Heart right ventricle (tissue), 16 donors: ENCODE measurements around the gene RFTN2. TPM values are rescaled to one million over a fixed set of nuclear protein-coding genes. Genes with fewer than 3 reads are reported as not detected.

Source experiments
- ATAC-seq, 8 donors: fragments of 200-7000 bp; cut with Tn5 transposase; one replicate each; pipeline ENCODE4 v1.9.1; 2020; ENCODE audit warnings: mild to moderate bottlenecking in 8 of 8, moderate library complexity in 8 of 8, moderate number of reproducible peaks in 1 of 8
- DNase-seq, 2 donors: peaks; one replicate each; pipeline ENCODE4 v3.0.0-alpha.2; 2020
- H3K27ac ChIP-seq, 10 donors: fragments of 200-600 bp; sonication (generic) in 2 of 10; one replicate each; pipeline versions ENCODE4 v1.5.0 to v1.8.0; 2020 to 2022; ENCODE audit warnings: mild to moderate bottlenecking in 3 of 10
- H3K27me3 ChIP-seq, 7 donors: fragments of 200-600 bp; one replicate each; pipeline ENCODE4 v1.8.0; 2021 to 2022; ENCODE audit warnings: mild to moderate bottlenecking in 2 of 7
- H3K36me3 ChIP-seq, 9 donors: fragments of 200-600 bp; sonication (generic) in 1 of 9; one replicate each; pipeline versions ENCODE4 v1.5.0 to v1.8.0; 2020 to 2022; ENCODE audit warnings: mild to moderate bottlenecking in 2 of 9
- H3K4me1 ChIP-seq, 9 donors: fragments of 200-600 bp; sonication (generic) in 1 of 9; one replicate each; pipeline versions ENCODE4 v1.5.0 to v1.8.0; 2020 to 2022; ENCODE audit warnings: mild to moderate bottlenecking in 4 of 9
- H3K4me3 ChIP-seq, 10 donors: fragments of 200-600 bp; sonication (generic) in 2 of 10; one replicate each; pipeline versions ENCODE4 v1.5.0 to v1.8.0; 2020 to 2022; ENCODE audit warnings: mild to moderate bottlenecking in 7 of 10, moderate library complexity in 2 of 10
- H3K9me3 ChIP-seq, 11 donors: fragments of 200-600 bp in 10 of 11; sonication (generic) in 2 of 11; one replicate each; pipeline versions ENCODE4 v1.5.0 to v1.8.0; 2013 to 2022; ENCODE audit warnings: mild to moderate bottlenecking in 2 of 11, control low read depth in 1 of 11, moderate library complexity in 1 of 11
- WGBS, 2 donors: extraction: QIAGEN DNeasy Blood & Tissue Kit; methylation state at CpG; one replicate each; pipeline ENCODE4 v1.1.7; 2013; ENCODE audit warnings: inconsistent platforms in 1 of 2; 5-methylcytosine and 5-hydroxymethylcytosine counted together
- intact Hi-C, 10 donors: fragments of 100-400 bp; cut with DNase I; formaldehyde crosslinking; loops; one replicate each; pipeline versions ENCODE4 v1.11.1 to v1.14.2; 2022
- polyA plus RNA-seq, 2 donors: library from polyadenylated mRNA; stranded (reverse); fragments of 200-250 nt; gene quantifications; one replicate each; pipeline ENCODE4 v1.2.3, GENCODE V29; 2013
- total RNA-seq, 10 donors: library from RNA; stranded (reverse); fragmentation: NEBNext Ultra II Directional in 3 of 10; extraction: Animal tissue kit (Norgen Biotek cat#: 25700) in 3 of 10; gene quantifications; one replicate each; pipeline versions ENCODE4 v1.2.1 to v1.2.4, GENCODE V29; 2021 to 2023
- TF ChIP-seq, protein P1 (sequence below), 9 donors: fragments of 200-600 bp; sonication (generic) in 2 of 9; IDR thresholded peaks; one replicate each; pipeline versions ENCODE4 v1.5.0 to v1.8.0; 2021 to 2022; ENCODE audit warnings: antibody characterized with exemption in 9 of 9, mild to moderate bottlenecking in 5 of 9, moderate library complexity in 1 of 9
- donor health status: Arrhythmogenic right ventricular cardiomyopathy.
- donor health status: ischemic (EF 13 %, LVEDD 7.1; RV severe dilation, severe dysfunction).
- donor health status: healthy with polysubstance abuse.
- donor health status: DM: no; HTN: yes; CAD: no.
- donor health status: DM: no; HTN: no; CAD: no.
- donor health status: ischemic (EF 25% LVEDD 6.9; RV normal size, moderate dysfunction).
- donor health status: ischemic (EF 25% LVEDD 5.7; RV mildly dilated, moderate dysfunction).
- donor health status: healthy.
- donor health status: DM: yes; HTN: yes; CAD: no.
- donor health status: Ischemic cardiomyopathy.
- donor health status: ischemic (EF 35%, LVEDD 5.7; RV mildly dilated, moderate dysfunction).
- donor health status: nonischemic (EF 11% LVEDD 7.7; RV severe dilation, severe dysfunction).
- donor health status: DM: yes; HTN: yes; CAD: no.
- donor health status: PGD.
- donor health status: ischemic (EF 29% LVEDD 5.4; RV normal size, mild dysfunction).
- donor health status: nonischemic (EF 23%, LVEDD 6.1; RV moderate dilation, normal function).

The RFTN2 gene
- total and polyA plus RNA-seq, 12 donors = 1.2 to 8.4 (median 3.5) TPM

DNA sequence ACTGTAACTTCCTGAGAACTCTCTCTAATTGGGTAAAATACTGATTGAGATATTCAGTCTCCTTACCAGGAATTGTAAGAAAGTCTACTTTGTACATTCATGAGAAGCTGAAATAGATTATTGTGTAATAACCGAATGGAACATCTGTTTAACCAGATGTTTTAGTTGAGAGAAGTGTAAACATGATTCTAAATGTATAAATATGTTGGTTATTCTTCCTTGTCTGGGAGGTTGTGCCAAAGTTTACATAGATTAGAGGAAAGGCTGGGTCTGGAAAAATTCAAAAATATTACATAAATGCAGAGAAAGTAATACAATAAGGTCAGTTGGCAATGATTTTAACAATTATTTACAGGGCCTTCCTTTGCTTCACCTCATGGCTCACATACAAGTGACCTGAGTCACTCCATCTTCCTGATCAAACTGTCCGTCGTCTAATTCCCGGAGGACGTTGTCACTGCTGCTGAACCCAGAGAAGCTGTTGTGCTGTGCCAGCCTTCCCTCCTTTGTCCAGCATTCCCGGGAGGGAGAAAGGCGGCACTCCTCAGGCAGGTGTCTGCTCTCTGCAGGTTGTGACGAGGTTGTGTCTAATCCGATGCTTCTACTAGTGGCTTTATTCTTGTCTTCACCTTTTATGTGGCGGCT lies 103.6 kb downstream of the RFTN2 start:
- Histone ChIP-seq H3K36me3 (peaks cover 0 to 21% (median 0%) of the 10 kb centered on the region in 9 donors), H3K27me3 (no peaks in the 10 kb centered on the region), H3K9me3 (peaks cover 0 to 23% (median 8%) of the 10 kb centered on the region in 11 donors), H3K4me3 (no peak overlapping the region), H3K27ac (peak overlapping the region in 3 of 10 donors; percentile 2 to 39 (median 15)), H3K4me1 (peaks cover 0 to 12% (median 4%) of the 10 kb centered on the region in 9 donors)
- TF ChIP-seq, protein P1, sequence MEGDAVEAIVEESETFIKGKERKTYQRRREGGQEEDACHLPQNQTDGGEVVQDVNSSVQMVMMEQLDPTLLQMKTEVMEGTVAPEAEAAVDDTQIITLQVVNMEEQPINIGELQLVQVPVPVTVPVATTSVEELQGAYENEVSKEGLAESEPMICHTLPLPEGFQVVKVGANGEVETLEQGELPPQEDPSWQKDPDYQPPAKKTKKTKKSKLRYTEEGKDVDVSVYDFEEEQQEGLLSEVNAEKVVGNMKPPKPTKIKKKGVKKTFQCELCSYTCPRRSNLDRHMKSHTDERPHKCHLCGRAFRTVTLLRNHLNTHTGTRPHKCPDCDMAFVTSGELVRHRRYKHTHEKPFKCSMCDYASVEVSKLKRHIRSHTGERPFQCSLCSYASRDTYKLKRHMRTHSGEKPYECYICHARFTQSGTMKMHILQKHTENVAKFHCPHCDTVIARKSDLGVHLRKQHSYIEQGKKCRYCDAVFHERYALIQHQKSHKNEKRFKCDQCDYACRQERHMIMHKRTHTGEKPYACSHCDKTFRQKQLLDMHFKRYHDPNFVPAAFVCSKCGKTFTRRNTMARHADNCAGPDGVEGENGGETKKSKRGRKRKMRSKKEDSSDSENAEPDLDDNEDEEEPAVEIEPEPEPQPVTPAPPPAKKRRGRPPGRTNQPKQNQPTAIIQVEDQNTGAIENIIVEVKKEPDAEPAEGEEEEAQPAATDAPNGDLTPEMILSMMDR (IDR thresholded peaks at IDR 0.05) = no peak
- intact Hi-C loops = no loop called here
- DNase-seq = no peak
- ATAC-seq = no peak
- WGBS, 2 donors = 69 to 70% methylated on average over 10 of the region's 10 CpGs

DNA sequence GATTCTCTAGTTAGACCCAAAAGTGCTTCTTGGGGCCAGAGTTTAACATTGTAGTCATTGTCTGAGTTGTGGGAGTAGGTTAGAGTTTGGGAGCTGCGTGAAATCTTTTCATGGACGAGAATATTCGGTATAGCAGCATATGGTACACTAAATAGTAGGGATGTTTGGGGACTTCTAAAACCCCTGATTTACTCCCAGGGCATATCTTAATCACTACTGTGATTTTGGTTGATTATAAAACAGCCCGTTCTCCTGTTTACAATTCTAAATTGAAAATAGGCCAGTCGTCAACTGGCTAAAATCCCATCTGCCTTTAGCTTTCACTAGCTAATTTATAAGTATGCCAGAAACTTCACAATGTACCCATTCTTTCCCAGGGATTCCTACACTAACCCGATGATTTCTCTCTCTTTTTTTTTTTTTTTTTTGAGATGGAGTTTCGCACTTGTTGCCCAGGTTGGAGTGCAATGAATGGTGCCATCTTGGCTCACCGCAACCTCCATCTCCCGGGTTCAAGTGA lies 115.2 kb downstream of the RFTN2 start:
- WGBS, 2 donors = 89% methylated on average over 9 of the region's 9 CpGs

DNA sequence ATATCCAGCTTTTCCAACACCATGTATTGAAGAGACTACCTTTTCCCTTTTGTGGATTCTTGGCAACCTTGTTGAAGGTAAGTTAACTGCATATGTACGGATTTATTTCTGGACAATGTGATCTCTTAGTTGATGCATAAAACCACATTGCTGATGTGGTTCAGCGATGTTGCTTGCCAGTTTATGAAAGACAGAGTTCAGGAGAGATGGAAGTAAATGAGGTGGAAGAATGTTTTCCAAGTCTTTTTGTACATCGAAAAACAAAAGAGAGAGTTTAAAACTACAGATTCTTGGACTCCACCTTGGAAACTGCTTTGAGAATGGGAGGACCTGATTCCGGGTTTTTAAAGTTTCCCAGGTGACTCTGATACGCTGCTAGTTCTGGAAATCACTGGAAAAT lies 115.7 kb downstream of the RFTN2 start:
- ATAC-seq (no peak), DNase-seq (no peak)
- Histone ChIP-seq H3K4me3 (no peak overlapping the region), H3K36me3 (peaks cover 0 to 40% (median 3%) of the 10 kb centered on the region in 9 donors), H3K27ac (no peak overlapping the region), H3K9me3 (peaks cover 0 to 12% (median 0%) of the 10 kb centered on the region in 11 donors), H3K27me3 (no peaks in the 10 kb centered on the region), H3K4me1 (peaks cover 0 to 17% (median 8%) of the 10 kb centered on the region in 9 donors)
- TF ChIP-seq, protein P1 (IDR thresholded peaks at IDR 0.05) = no peak
- intact Hi-C loops = no loop called here
- 97% methylated on average over 5 of the region's 5 CpGs for WGBS, 2 donors

More for the DNA sequence above, 115.2 kb downstream of the RFTN2 start:
- intact Hi-C loops = no loop called here
- Histone ChIP-seq H3K9me3 (peaks cover 0 to 12% (median 0%) of the 10 kb centered on the region in 11 donors), H3K36me3 (peaks cover 0 to 39% (median 3%) of the 10 kb centered on the region in 9 donors), H3K27me3 (no peaks in the 10 kb centered on the region), H3K4me1 (peaks cover 0 to 17% (median 8%) of the 10 kb centered on the region in 9 donors), H3K4me3 (no peak overlapping the region), H3K27ac (no peak overlapping the region)
- TF ChIP-seq, protein P1 (IDR thresholded peaks at IDR 0.05) = no peak
- DNase-seq (no peak), ATAC-seq (peak in 1 of 8 donors; percentile 7)

DNA sequence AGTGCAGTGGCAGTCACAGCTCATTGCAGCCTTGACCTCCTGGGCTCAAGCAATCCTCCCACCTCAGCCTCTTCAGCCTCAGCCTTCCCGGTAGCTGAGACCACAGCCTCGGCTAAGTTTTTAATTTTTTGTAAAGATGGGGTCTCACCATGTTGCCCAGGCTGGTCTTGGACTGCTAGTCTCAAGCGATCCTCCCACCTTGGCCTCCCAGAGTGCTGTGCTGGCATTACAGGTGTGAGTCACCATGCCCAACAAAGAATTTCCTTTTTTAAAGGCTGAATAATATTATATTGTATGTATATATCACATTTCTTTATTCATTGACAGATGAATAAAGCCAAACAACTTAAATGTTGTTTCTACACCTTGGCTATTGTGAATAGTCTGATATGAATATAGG lies 117.0 kb downstream of the RFTN2 start:
- TF ChIP-seq, protein P1 (IDR thresholded peaks at IDR 0.05) = no peak
- DNase-seq = no peak
- peaks cover 0 to 17% (median 8%) of the 10 kb centered on the region in 9 donors for H3K4me1 ChIP-seq
- no peak overlapping the region for H3K4me3 ChIP-seq
- WGBS, 2 donors = 97 to 99% methylated on average over 3 of the region's 3 CpGs
- ATAC-seq = no peak
- H3K9me3 ChIP-seq = peaks cover 0 to 5% (median 0%) of the 10 kb centered on the region in 11 donors
- no peaks in the 10 kb centered on the region for H3K27me3 ChIP-seq
- H3K27ac ChIP-seq = no peak overlapping the region
- intact Hi-C loops = no loop called here
- peaks cover 0 to 53% (median 13%) of the 10 kb centered on the region in 9 donors for H3K36me3 ChIP-seq
